ENCODE data around the gene KTN1.

- TF ChIP-seq MXI1 (conservative IDR thresholded peaks at IDR 0.05; ENCODE audit: poor library complexity, severe bottlenecking) (no peak), CTCF (IDR thresholded peaks at IDR 0.05; ENCODE audit: poor library complexity, severe bottlenecking) (no peak), TAF1 (IDR thresholded peaks at IDR 0.05; ENCODE audit: low read depth) (no peak), POLR2AphosphoS5 (IDR thresholded peaks at IDR 0.05) (no peak), EZH2 (IDR thresholded peaks at IDR 0.05; ENCODE audit: borderline replicate concordance, insufficient read depth, low read length, poor library complexity, severe bottlenecking) (no peak), RAD21 (conservative IDR thresholded peaks at IDR 0.05) (no peak)
Measured at GRCh38 chr14:55533960-55534359, 46.0 kb upstream of the KTN1 start.

All from neural cell (in vitro differentiated cells).